ENCODE data around the gene MAML2.

DNA sequence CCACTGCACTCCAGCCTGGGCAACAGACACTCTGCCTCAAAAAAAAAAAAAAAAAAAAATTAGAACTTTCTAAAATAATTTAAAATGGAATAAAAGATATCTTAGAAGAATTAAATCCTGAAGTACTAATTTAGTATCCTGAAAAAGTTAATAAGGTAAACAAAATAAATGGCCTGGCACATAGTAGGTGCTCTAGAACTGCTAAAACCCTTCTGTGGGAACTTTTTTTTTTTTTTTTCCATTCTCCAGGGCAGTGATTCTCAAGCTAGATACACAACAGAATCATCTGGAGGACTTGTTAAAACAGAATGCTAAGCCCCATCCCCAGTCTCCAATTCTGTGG, 65.3 kb downstream of the MAML2 start:
- TF ChIP-seq, protein P1, sequence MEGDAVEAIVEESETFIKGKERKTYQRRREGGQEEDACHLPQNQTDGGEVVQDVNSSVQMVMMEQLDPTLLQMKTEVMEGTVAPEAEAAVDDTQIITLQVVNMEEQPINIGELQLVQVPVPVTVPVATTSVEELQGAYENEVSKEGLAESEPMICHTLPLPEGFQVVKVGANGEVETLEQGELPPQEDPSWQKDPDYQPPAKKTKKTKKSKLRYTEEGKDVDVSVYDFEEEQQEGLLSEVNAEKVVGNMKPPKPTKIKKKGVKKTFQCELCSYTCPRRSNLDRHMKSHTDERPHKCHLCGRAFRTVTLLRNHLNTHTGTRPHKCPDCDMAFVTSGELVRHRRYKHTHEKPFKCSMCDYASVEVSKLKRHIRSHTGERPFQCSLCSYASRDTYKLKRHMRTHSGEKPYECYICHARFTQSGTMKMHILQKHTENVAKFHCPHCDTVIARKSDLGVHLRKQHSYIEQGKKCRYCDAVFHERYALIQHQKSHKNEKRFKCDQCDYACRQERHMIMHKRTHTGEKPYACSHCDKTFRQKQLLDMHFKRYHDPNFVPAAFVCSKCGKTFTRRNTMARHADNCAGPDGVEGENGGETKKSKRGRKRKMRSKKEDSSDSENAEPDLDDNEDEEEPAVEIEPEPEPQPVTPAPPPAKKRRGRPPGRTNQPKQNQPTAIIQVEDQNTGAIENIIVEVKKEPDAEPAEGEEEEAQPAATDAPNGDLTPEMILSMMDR (IDR thresholded peaks at IDR 0.05; ENCODE audit: borderline replicate concordance, extremely low read depth, low read length, poor library complexity, severe bottlenecking), result no peak
- no peak for TF ChIP-seq EZH2 (IDR thresholded peaks at IDR 0.05; ENCODE audit: borderline replicate concordance, low read depth, low read length, severe bottlenecking)

All from DND-41 (cell line).